NCI-H1417 (cell line): Measurements from ENCODE around the gene SIAH2.
A peak's percentile ranks its signal among the peaks of the same experiment; 100 is the strongest.
"Not testable (repeated sequence)": the region's sequence is repeated elsewhere in the genome, so short reads cannot be mapped to it uniquely, and the experiment has no call there.

Experiments used
- DNase-seq, 3 experiments: peaks; one replicate each; lab custom pipeline; 2025; lab: John Stamatoyannopoulos, UW

The SIAH2 gene

GRCh38 chr3:150763122-150763840 lies at the start of gene SIAH2:
Gene SIAH2, minus strand, starts transcription at chr3:150763169. Its CDS starts 320 bp downstream, at chr3:150762849.
- DNase-seq: peak; percentile 88 to 99 (median 99)

- DNase-seq: no peak
Observed at GRCh38 chr3:150811984-150812383, 49.0 kb upstream of the SIAH2 start.

GRCh38 chr3:150810641-150811040 lies 47.7 kb upstream of the SIAH2 start:
- DNase-seq: no peak

GRCh38 chr3:150806185-150806835 lies 43.3 kb upstream of the SIAH2 start:
- DNase-seq: peak in 1 of 3 experiments; percentile 42

GRCh38 chr3:150805354-150805753 lies 42.4 kb upstream of the SIAH2 start:
- DNase-seq: no peak

GRCh38 chr3:150803440-150803985 lies 40.5 kb upstream of the SIAH2 start:
- no peak for DNase-seq

- DNase-seq: no peak
Observed at GRCh38 chr3:150800722-150801121, 37.8 kb upstream of the SIAH2 start.

GRCh38 chr3:150798122-150798618 lies 35.2 kb upstream of the SIAH2 start:
- peak in 1 of 3 experiments; percentile 21 for DNase-seq

- no peak for DNase-seq
Observed at GRCh38 chr3:150797155-150797554, 34.2 kb upstream of the SIAH2 start.

GRCh38 chr3:150796527-150796926 lies 33.6 kb upstream of the SIAH2 start:
- not testable (repeated sequence) for DNase-seq

GRCh38 chr3:150793641-150794040 lies 30.7 kb upstream of the SIAH2 start:
- DNase-seq: peak in 1 of 3 experiments; percentile 37

- no peak for DNase-seq
Observed at GRCh38 chr3:150790629-150791028, 27.7 kb upstream of the SIAH2 start.

- DNase-seq: no peak
Observed at GRCh38 chr3:150789451-150789850, 26.5 kb upstream of the SIAH2 start.

GRCh38 chr3:150787741-150788370 lies 24.9 kb upstream of the SIAH2 start:
- DNase-seq: peak; percentile 73 to 82 (median 77)

- no peak for DNase-seq
Observed at GRCh38 chr3:150786791-150787190, 23.8 kb upstream of the SIAH2 start.

GRCh38 chr3:150784747-150785125 lies 21.8 kb upstream of the SIAH2 start:
- DNase-seq: no peak

GRCh38 chr3:150783920-150784746 lies 21.2 kb upstream of the SIAH2 start:
- DNase-seq: no peak

GRCh38 chr3:150783316-150783715 lies 20.3 kb upstream of the SIAH2 start:
- DNase-seq: no peak

GRCh38 chr3:150779402-150779858 lies 16.5 kb upstream of the SIAH2 start:
- no peak for DNase-seq

- no peak for DNase-seq
Observed at GRCh38 chr3:150778793-150779401, 15.9 kb upstream of the SIAH2 start.

- DNase-seq: no peak
Observed at GRCh38 chr3:150775001-150775599, 12.1 kb upstream of the SIAH2 start.
